IPS-18a (cell line): ENCODE data around the gene AP5Z1.

Experiments used
- H3K27ac ChIP-seq: one replicate; pipeline ENCODE4 v1.5.1; 2013; ENCODE audit warnings: low read length
- H3K27me3 ChIP-seq: one replicate; pipeline ENCODE4 v1.6.1; 2013; ENCODE audit warnings: mild to moderate bottlenecking, low read length; ENCODE audit not compliant: control insufficient read depth, insufficient read depth
- H3K36me3 ChIP-seq: one replicate; pipeline ENCODE4 v1.6.1; 2013; ENCODE audit warnings: low read depth, low read length; ENCODE audit not compliant: control insufficient read depth
- H3K4me1 ChIP-seq: one replicate; pipeline ENCODE4 v1.6.1; 2013; ENCODE audit warnings: low read depth, low read length; ENCODE audit not compliant: control insufficient read depth
- H3K4me3 ChIP-seq: one replicate; pipeline ENCODE4 v1.5.1; 2013; ENCODE audit warnings: low read length
- H3K9ac ChIP-seq: one replicate; pipeline ENCODE4 v1.6.1; 2013; ENCODE audit warnings: mild to moderate bottlenecking, low read length, moderate library complexity
- H3K9me3 ChIP-seq: one replicate; pipeline ENCODE4 v1.6.1; 2013; ENCODE audit warnings: low read depth, low read length; ENCODE audit not compliant: control insufficient read depth

Gene AP5Z1

GRCh38 chr7:4836206-4836661, 60.8 kb downstream of the AP5Z1 start:
- no peaks in the 10 kb centered on the region for H3K9me3 ChIP-seq
- H3K9ac ChIP-seq = no peak overlapping the region
- H3K36me3 ChIP-seq = no peaks in the 10 kb centered on the region
- no peak overlapping the region for H3K27ac ChIP-seq
- no peaks in the 10 kb centered on the region for H3K27me3 ChIP-seq
- no peak overlapping the region for H3K4me3 ChIP-seq
- H3K4me1 ChIP-seq = no peaks in the 10 kb centered on the region

GRCh38 chr7:4837041-4837802, 61.8 kb downstream of the AP5Z1 start:
- no peaks in the 10 kb centered on the region for H3K27me3 ChIP-seq
- no peaks in the 10 kb centered on the region for H3K36me3 ChIP-seq
- no peaks in the 10 kb centered on the region for H3K4me1 ChIP-seq
- no peaks in the 10 kb centered on the region for H3K9me3 ChIP-seq
- H3K27ac ChIP-seq = no peak overlapping the region
- no peak overlapping the region for H3K9ac ChIP-seq
- H3K4me3 ChIP-seq = no peak overlapping the region

- H3K4me3 ChIP-seq = no peak overlapping the region
- no peaks in the 10 kb centered on the region for H3K9me3 ChIP-seq
- H3K27ac ChIP-seq = no peak overlapping the region
- no peaks in the 10 kb centered on the region for H3K27me3 ChIP-seq
- H3K36me3 ChIP-seq = no peaks in the 10 kb centered on the region
- no peaks in the 10 kb centered on the region for H3K4me1 ChIP-seq
- H3K9ac ChIP-seq = no peak overlapping the region
Measured at GRCh38 chr7:4837803-4838625, 62.6 kb downstream of the AP5Z1 start.

- no peaks in the 10 kb centered on the region for H3K27me3 ChIP-seq
- no peak overlapping the region for H3K4me3 ChIP-seq
- H3K9me3 ChIP-seq = no peaks in the 10 kb centered on the region
- no peak overlapping the region for H3K9ac ChIP-seq
- H3K4me1 ChIP-seq = no peaks in the 10 kb centered on the region
- H3K27ac ChIP-seq = no peak overlapping the region
- no peaks in the 10 kb centered on the region for H3K36me3 ChIP-seq
Measured at GRCh38 chr7:4838626-4839334, 63.4 kb downstream of the AP5Z1 start.

- Histone ChIP-seq H3K4me1 (no peaks in the 10 kb centered on the region), H3K9ac (no peak overlapping the region)
Measured at GRCh38 chr7:4840079-4840501, 64.7 kb downstream of the AP5Z1 start.

More at GRCh38 chr7:4840079-4840501, 64.7 kb downstream of the AP5Z1 start:
- Histone ChIP-seq H3K36me3 (no peaks in the 10 kb centered on the region), H3K9me3 (no peaks in the 10 kb centered on the region), H3K4me3 (no peak overlapping the region), H3K27me3 (no peaks in the 10 kb centered on the region), H3K27ac (no peak overlapping the region)
